ENCODE results near the gene LIMCH1. TPM values are rescaled to one million over a fixed set of nuclear protein-coding genes. Genes with fewer than 3 reads are reported as not detected.

LIMCH1 gene
- total RNA-seq, 4 donors from 2014 or later = 7.5 to 18.9 (median 10.7) TPM

DNA sequence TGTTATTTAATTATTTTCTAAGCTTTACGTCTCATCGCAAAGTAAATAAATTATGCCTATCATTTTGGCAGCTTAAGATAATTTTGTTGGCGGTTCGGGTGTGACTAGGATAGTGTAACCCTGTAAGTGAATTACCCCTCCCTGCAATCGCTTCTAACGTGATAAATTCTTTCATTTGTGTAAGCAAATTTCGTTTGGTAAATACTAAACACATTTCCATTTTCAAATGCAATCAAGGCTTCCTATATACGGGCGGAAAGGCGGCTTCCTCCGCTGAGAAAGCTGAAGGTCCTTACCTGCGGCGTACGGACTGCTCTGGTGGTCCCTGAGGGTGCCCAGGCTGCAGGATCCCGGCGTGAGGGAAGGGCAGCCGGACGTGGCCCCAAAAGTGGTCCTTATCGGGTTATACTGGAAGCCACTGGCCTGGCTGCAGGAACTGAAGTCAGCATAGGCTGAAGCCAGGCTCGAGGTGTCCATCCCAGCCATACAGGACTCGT is 210.2 kb downstream of the LIMCH1 start:
- no peak overlapping the region for H3K4me3 ChIP-seq (ENCODE audit: low read depth, poor library complexity, severe bottlenecking)
- DNase-seq (ENCODE audit: low spot score in 2 of 2) = no peak
- 5 to 9% methylated on average over 21 of the region's 21 CpGs for WGBS, 2 donors
- intact Hi-C loops (cut with DNase I; ENCODE audit: low total_unique reads) = no loop called here
- TF ChIP-seq, protein P1, sequence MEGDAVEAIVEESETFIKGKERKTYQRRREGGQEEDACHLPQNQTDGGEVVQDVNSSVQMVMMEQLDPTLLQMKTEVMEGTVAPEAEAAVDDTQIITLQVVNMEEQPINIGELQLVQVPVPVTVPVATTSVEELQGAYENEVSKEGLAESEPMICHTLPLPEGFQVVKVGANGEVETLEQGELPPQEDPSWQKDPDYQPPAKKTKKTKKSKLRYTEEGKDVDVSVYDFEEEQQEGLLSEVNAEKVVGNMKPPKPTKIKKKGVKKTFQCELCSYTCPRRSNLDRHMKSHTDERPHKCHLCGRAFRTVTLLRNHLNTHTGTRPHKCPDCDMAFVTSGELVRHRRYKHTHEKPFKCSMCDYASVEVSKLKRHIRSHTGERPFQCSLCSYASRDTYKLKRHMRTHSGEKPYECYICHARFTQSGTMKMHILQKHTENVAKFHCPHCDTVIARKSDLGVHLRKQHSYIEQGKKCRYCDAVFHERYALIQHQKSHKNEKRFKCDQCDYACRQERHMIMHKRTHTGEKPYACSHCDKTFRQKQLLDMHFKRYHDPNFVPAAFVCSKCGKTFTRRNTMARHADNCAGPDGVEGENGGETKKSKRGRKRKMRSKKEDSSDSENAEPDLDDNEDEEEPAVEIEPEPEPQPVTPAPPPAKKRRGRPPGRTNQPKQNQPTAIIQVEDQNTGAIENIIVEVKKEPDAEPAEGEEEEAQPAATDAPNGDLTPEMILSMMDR (IDR thresholded peaks at IDR 0.05) = no peak
- TF ChIP-seq POLR2A (IDR thresholded peaks at IDR 0.05) = no peak

DNA sequence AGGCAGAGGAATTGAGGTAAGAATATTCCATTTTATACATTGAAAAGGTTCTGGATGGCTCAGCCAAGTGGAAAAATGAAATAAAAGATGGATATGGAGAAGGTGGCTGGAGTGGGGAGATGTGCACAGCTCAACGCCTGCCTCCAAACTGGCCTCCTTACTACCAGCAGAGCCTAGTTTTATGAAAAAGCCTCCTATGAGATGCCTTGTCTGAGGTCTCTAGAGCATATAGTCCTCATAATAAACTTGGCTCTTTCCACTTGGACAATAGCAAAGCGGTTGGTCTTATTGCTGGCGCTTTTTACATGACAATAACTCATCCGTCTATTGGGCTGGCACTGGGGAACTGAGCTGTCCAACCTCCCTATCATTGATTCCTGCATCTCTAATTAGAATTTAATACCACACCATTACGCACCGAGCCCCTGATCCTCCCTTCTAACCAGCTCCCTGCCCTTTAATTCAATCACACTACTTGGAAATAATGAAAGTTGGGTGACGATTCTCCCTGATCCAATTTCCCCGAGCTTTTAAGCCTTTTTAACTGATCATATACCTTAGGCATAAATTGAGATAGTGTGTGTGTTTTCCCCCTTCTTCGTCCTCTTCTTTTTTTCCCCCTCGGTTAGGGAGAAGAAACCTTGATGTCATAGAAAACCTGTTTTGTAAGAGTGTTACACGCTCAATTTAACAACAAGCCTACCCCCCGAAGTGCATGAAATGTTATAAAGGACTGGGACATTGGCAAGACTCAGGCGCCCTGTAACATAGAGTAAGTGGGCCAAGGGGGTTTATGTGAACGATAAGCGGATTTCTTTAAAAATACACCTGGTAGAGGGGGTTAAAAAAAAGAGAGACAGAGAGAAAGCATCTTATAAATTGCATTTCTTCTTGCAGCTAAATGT is 210.9 kb downstream of the LIMCH1 start, which contains the start of gene PHOX2B:
Gene PHOX2B (minus strand): TSS at position 155 of the 905 bp plus-strand sequence. CDS start 115 bp downstream, at position 40.
- TF ChIP-seq, protein P1 (IDR thresholded peaks at IDR 0.05) = no peak
- TF ChIP-seq POLR2A (IDR thresholded peaks at IDR 0.05) = no peak
- intact Hi-C loops (cut with DNase I; ENCODE audit: low total_unique reads) = no loop called here
- H3K4me3 ChIP-seq (ENCODE audit: low read depth, poor library complexity, severe bottlenecking) = no peak within 1 kb of the TSS
- WGBS, 2 donors = 9 to 12% methylated on average over 15 of the region's 15 CpGs
- DNase-seq (ENCODE audit: low spot score in 2 of 2) = no peak

DNA sequence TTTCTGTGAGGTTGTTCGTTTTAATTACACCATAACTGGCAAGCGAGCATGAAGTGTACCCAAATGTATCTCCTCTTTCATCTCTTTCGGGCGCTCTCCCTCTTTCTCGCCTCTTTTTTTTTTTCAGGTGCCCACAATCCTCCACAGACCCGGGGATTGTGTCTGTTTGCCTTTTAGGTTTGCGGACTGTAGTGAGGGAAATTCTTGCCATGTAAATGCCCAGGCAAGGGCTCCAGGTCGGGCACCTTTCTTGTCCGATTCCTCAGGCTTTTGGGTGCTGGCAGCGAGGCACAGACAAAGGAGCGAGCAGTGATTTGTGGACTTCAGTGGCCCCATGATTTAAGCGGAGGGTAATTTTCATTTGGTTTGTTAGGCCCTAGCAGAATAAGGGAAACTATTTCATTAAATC is 211.7 kb downstream of the LIMCH1 start:
- intact Hi-C loops (cut with DNase I; ENCODE audit: low total_unique reads) = no loop called here
- TF ChIP-seq, protein P1 (IDR thresholded peaks at IDR 0.05) = no peak
- no peak for TF ChIP-seq POLR2A (IDR thresholded peaks at IDR 0.05)
- DNase-seq (ENCODE audit: low spot score in 2 of 2) = no peak
- WGBS, 2 donors = 8 to 12% methylated on average over 12 of the region's 12 CpGs
- H3K4me3 ChIP-seq (ENCODE audit: low read depth, poor library complexity, severe bottlenecking) = no peak overlapping the region

Other genes with a start within 250 kb of the LIMCH1 start
- gene PHOX2B, start 210.6 kb downstream of the LIMCH1 start, total RNA-seq = not detected